GM23248 (cell line): ENCODE data around the gene OR56A4.

Experiments used
- EZH2 ChIP-seq: fragments of 200-600 bp; sonication (generic); IDR thresholded peaks from 2 replicates; pipeline ENCODE4 v1.6.1; 2018; ENCODE audit warnings: antibody characterized with exemption, mild to moderate bottlenecking; ENCODE audit not compliant: insufficient read depth, poor library complexity, severe bottlenecking
- EZH2phosphoT487 ChIP-seq: fragments of 200-600 bp; sonication (generic); IDR thresholded peaks from 2 replicates; pipeline ENCODE4 v1.6.1; 2018; ENCODE audit warnings: antibody characterized with exemption, moderate library complexity, mild to moderate bottlenecking, low read depth; ENCODE audit not compliant: insufficient read depth

- no peak for TF ChIP-seq EZH2phosphoT487
- no peak for TF ChIP-seq EZH2
These were observed 33.2 kb downstream of the OR56A4 start for GRCh38 chr11:5973530-5973929.
